GM18498 (cell line): Measurements from ENCODE around the gene RTEL1.
A peak's percentile ranks its signal among the peaks of the same experiment; 100 is the strongest.
"Not testable (repeated sequence)": the region's sequence is repeated elsewhere in the genome, so short reads cannot be mapped to it uniquely, and the experiment has no call there.

Experiments used
- ATAC-seq: cut with Tn5 transposase; IDR thresholded peaks from one replicate; pipeline ENCODE4 v1.9.1; 2021; ENCODE audit warnings: mild to moderate bottlenecking, moderate library complexity; ENCODE audit not compliant: unreplicated experiment

RTEL1 gene

DNA sequence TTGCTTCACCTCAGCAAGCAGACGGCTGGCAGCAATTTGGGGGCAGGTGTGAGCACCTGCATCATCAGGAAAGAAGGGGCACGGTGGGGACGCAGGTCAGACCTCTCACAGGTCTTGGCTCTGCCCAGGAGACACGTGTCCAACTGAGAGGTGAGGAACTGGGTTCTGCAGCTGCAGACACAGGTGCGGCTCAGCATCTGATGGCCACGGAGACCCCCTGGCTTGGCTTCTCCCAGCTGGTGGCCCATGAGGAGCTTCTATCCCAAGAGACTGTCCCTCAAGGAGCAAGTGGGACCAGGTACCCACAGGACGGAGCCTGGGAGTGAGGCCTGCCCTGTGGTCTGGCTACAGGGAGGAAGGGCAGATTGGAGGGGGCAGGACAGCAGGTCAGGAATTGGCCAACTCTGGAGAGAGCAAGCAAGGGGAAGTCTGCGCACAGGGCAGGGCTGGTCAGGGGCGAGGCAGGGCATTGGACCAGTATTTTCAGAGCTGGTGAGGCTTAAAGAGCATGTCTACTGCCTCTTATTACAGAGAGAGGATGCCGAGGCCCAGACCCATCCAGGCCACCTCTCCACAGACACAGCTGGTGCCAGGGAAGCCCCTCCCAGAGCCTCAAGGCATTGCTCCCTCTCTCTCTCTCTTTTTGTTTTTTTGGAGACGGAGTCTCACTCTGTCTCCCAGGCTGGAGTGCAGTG is 9.1 kb upstream of the RTEL1 start:
- no peak for ATAC-seq

GRCh38 chr20:63650486-63650885 is 7.6 kb upstream of the RTEL1 start:
- not testable (repeated sequence) for ATAC-seq

- ATAC-seq = no peak
Observed at GRCh38 chr20:63651942-63652191, 6.2 kb upstream of the RTEL1 start.

DNA sequence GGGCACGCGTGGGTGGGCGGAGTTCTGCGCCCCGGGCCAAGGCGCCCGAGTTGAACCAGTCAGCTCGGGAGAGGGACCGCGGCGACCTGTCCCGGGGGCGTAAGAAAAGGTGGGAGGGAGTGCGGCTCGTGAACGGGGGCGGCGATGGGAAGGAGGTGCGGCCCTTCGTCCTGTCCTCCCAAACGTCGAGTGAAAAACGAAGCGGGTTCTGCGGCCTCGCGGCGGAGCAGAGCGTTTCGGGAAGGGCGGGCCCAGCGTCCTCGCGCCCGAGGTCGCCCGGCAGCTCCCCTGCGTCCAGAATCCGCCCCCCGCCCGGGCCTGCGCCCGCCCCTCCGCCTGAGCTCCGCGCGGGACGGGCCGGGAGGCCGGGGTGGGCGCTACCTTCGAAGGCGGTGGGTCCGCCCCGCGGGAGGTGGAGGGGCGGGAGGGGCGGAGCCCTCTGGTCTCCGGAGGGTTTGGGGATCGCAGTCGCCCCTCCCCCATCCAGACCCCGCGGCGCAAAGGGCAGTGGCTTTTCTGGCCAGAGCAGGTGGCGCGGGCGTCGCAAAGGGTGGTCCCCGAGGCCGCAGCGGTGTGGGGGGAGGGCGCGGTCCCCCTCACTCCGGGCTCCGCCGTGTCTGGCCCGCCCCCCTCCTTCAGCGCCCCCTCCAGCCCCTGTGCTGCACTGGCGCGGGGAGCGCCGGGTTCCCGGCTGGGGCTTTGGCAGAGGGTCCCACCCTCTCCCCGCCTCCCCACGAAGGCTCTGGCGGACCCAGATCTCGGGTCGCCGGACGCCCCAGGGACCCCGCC is 5.7 kb upstream of the RTEL1 start:
- ATAC-seq = no peak

- no peak for ATAC-seq
Observed at GRCh38 chr20:63653041-63653973, 4.8 kb upstream of the RTEL1 start, which contains the start of gene STMN3. TSS of gene STMN3 (minus strand) at chr20:63653424. CDS start at chr20:63653345, 79 bp downstream.

GRCh38 chr20:63653974-63654668 is 4.0 kb upstream of the RTEL1 start:
- ATAC-seq = no peak

- ATAC-seq = no peak
Observed at GRCh38 chr20:63655249-63655648, 2.9 kb upstream of the RTEL1 start.

DNA sequence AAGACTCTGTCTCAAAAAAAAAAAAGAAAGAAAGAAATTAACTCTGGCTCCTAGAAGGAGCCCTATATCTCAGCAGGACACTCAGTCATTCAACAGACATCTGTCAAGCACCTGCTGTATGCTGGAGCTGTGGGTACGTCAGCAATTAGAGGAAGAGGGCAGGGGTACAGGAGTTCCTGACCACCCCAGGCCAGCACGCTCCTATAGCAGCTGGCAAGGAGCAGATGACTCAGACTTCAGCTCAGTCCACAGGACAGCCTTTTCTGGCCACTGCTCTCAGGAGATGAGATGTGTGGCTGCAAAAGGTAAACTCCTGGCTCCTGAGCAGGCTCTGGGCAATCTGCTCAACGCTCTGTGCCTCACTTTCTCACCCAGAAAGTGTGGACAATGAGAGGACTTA is 1.7 kb upstream of the RTEL1 start:
- ATAC-seq = no peak

GRCh38 chr20:63657260-63657936 is 714 bp upstream of the RTEL1 start:
- ATAC-seq = peak; percentile 7

DNA sequence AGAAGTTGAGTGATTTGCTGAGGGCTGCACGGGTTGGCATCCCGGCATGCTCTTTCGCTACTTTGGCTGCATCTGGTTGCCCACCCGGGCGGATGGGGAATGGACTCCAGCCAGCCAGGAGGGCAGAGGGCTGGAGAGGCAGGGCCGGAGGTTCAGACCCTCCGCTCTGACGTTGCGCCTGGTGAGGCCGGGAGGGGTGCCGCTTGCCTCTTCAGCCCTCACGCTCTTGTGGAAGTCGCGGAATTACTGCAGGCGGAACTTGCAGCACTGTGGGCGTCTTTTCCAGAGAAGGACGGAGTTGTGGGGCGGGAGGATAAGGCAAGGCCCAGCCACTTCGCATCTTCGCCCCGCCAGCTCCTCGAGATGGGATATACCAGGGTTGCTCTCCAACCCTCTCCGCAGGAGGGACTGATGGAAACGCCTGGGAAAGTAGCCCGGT is 656 bp downstream of the RTEL1 start:
- ATAC-seq = peak; percentile 13

DNA sequence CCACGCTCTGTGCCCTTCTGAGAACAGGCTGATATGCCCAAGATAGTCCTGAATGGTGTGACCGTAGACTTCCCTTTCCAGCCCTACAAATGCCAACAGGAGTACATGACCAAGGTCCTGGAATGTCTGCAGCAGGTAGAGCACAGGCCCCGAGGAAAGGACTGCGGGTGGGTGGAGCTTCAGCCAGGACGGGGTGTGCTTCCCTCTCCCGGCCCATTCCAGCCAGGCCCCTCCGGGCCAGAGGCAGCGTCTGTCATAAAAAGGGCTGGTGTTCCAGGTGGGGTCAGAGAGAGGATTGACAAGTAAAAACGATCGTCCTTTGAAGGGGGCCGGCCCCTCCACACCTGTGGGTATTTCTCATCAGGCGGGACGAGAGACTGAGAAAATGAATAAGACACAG is 1.3 kb downstream of the RTEL1 start:
- ATAC-seq = no peak

DNA sequence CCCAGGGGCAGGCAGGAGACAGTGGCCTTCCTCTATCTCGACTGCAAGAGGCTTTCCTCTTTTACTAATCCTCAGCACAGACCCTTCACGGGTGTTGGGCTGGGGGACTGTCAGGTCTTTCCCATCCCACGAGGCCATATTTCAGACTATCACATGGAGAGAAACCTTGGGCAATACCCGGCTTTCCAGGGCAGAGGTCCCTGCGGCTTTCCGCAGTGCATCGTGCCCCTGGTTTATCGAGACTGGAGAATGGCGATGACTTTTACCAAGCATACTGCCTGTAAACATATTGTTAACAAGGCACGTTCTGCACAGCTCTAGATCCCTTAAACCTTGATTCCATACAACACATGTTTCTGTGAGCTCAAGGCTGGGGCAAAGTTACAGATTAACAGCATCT is 2.1 kb downstream of the RTEL1 start:
- not testable (repeated sequence) for ATAC-seq

GRCh38 chr20:63660622-63661021 is 2.5 kb downstream of the RTEL1 start:
- no peak for ATAC-seq

DNA sequence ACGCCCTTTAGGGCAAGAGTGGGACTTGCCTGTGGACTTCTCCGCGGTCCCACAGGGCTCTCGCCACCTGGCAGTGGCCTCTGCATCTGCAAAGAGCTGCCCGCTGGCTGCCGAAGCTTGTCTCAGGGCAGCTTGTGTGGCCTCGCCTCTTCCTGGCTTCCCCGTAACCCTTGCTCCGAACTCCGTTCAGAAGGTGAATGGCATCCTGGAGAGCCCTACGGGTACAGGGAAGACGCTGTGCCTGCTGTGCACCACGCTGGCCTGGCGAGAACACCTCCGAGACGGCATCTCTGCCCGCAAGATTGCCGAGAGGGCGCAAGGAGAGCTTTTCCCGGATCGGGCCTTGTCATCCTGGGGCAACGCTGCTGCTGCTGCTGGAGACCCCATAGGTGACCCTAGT is 3.0 kb downstream of the RTEL1 start:
- ATAC-seq = no peak

DNA sequence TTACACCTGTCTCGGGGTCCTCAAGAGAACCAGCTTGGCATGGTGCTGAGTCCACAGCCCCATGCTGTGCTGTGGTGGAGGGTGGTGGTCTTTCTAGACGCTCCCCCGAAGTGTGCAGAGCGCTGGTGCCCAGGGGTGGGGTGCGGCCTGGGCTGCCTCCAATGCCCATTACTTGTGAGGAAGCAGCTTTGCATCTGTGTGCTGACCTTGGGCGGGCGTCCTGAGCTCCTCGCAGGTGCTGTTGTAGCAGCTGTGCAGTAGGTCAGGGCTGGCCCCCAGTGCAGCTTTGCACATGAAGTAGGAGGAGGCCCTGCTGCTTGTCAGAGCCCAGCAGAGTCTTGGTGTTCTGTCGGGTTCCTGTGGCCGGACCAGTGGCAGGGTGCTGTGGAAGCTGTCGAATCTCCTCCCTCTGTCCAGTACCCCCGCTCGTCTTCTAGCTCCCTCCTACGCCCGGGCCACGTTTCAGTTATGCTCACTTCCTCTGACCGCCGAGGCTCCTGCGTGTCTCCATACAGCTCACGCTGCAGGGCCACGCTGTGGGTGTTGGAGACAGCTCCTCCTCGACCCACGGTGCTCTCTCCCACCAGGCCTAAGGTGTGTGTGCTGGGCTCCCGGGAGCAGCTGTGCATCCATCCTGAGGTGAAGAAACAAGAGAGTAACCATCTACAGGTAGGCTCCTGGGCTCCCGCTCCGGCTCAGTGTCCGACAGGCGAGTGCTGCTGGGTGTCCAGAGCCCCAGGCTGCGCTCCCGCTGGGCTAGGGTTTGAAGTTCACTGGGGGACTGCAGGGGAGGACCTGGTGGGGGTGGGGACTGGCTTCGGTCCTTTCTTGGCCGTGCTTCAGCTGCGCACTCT is 4.1 kb downstream of the RTEL1 start:
- ATAC-seq = no peak

GRCh38 chr20:63662813-63663189 is 4.7 kb downstream of the RTEL1 start:
- no peak for ATAC-seq

GRCh38 chr20:63663332-63664066 is 5.4 kb downstream of the RTEL1 start:
- ATAC-seq = no peak

GRCh38 chr20:63664143-63664851 is 6.2 kb downstream of the RTEL1 start:
- no peak for ATAC-seq
